HepG2 (cell line): ENCODE data around the gene SEC16A.

ENCODE experiments used
- CCAR2 ChIP-seq: fragments of 200-400 bp; formaldehyde crosslinking; optimal IDR thresholded peaks from 2 replicates; pipeline ENCODE3; 2018; ENCODE audit warnings: low read depth, mild to moderate bottlenecking, low read length, moderate library complexity
- CTCF ChIP-seq: sonication (generic); formaldehyde crosslinking; IDR thresholded peaks from 2 replicates; pipeline ENCODE4 v1.5.0; 2020; ENCODE audit warnings: mild to moderate bottlenecking, missing genetic modification reagents, moderate library complexity
- NR0B2 ChIP-seq: sonication (generic); formaldehyde crosslinking; IDR thresholded peaks from 2 replicates; pipeline ENCODE4 v1.4.0; 2020; ENCODE audit warnings: mild to moderate bottlenecking, missing genetic modification reagents
- TF ChIP-seq, protein P1 (sequence below): sonication (generic); formaldehyde crosslinking; IDR thresholded peaks from 2 replicates; pipeline ENCODE4 v1.8.1; 2023; ENCODE audit warnings: mild to moderate bottlenecking, missing genetic modification reagents

DNA sequence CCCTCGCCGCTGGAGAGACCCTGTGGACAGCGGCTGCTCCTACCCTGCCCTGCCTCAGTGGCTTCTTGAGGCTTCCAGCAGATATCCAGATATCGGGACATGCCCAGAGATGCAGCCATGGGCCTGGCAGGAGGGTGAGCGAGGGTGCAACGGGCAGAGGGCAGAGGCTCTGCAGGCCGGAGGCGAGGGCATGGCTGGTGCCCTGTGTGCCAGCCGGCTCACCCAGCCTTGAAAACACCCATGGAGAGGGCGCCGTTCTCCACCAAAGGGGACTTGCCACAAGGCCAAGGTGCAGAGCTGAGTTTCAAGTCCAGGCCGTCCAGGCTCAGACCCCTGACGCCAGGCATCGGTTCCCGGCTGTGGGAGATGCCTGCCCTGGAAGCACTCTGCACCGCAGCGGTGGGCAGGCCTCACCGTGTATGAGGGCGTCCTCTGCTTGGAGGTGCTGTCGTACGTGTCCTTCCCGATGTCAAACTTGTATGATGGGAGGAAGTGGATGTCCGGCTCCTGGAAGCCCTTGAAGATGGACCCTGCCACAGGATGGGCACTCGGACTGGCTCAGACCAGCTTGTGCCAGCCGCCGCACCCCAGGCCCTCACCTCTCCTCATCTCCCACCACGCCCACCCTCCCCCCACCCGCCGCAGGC lies 52.1 kb downstream of the SEC16A start:
- TF ChIP-seq, protein P1, sequence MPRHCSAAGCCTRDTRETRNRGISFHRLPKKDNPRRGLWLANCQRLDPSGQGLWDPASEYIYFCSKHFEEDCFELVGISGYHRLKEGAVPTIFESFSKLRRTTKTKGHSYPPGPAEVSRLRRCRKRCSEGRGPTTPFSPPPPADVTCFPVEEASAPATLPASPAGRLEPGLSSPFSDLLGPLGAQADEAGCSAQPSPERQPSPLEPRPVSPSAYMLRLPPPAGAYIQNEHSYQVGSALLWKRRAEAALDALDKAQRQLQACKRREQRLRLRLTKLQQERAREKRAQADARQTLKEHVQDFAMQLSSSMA (CRISPR knock-in tag), result no peak
- no peak for TF ChIP-seq CTCF
- TF ChIP-seq CCAR2, result no peak
- no peak for TF ChIP-seq NR0B2 (CRISPR knock-in tag)
